T-cell (primary cell): ENCODE measurements around the gene RAET1G. TPM values are rescaled to one million over a fixed set of nuclear protein-coding genes. Genes with fewer than 3 reads are reported as not detected.
"Not testable (repeated sequence)": the region's sequence is repeated elsewhere in the genome, so short reads cannot be mapped to it uniquely, and the experiment has no call there.

Experiments used
- ATAC-seq, 4 experiments: fragments of 200-7000 bp in 3 of 4; fragments of 150-1000 bp in 1 of 4; cut with Tn5 transposase; replicated peaks in 1 of 4; 1 replicate in 3 of 4; 2 replicates in 1 of 4; pipeline ENCODE4 v1.10.0; 2021; ENCODE audit warnings: moderate library complexity in 3 of 4, mild to moderate bottlenecking in 2 of 4, moderate number of reproducible peaks in 1 of 4
- CTCF ChIA-PET, 2 donors: fragments of 300-600 bp; sonication (Branson Sonifier 250); formaldehyde crosslinking; loops; one replicate each; lab custom pipeline; 2022; ENCODE audit warnings: antibody characterized with exemption in 2 of 2; lab: Charles Lee
- POLR2A ChIA-PET, 2 donors: fragments of 300-600 bp; sonication (Branson Sonifier 250); formaldehyde crosslinking; loops; one replicate each; lab custom pipeline; 2022; ENCODE audit warnings: antibody characterized with exemption in 2 of 2; lab: Charles Lee
- DNase-seq, 35 experiments: peaks; one replicate each; pipeline versions ENCODE4 v3.0.0 to v3.0.0-alpha.2; 2013 to 2023
- H3K27ac ChIP-seq: one replicate; pipeline ENCODE4 v1.5.1; 2013; ENCODE audit warnings: low read length
- H3K27me3 ChIP-seq, 2 experiments: replicated peaks in 1 of 2; 1 replicate in 1 of 2; 2 replicates in 1 of 2; pipeline versions ENCODE4 v1.6.1 to v1.7.0; 2013; ENCODE audit warnings: low read length in 1 of 2, mixed read lengths in 1 of 2; ENCODE audit not compliant: control insufficient read depth in 2 of 2, insufficient read depth in 2 of 2; ENCODE audit errors: extremely low read depth in 1 of 2
- H3K36me3 ChIP-seq, 2 donors: 1 replicate in 1 of 2; 2 replicates in 1 of 2; pipeline versions ENCODE4 v1.6.1 to v1.7.0; 2013; ENCODE audit warnings: low read length in 1 of 2; ENCODE audit not compliant: control insufficient read depth in 2 of 2, insufficient read depth in 1 of 2; ENCODE audit errors: extremely low read depth in 1 of 2
- H3K4me1 ChIP-seq, 2 experiments: 1 replicate in 1 of 2; 2 replicates in 1 of 2; pipeline versions ENCODE4 v1.6.1 to v1.7.0; 2013; ENCODE audit warnings: low read length in 2 of 2, mixed read lengths in 1 of 2; ENCODE audit not compliant: insufficient read depth in 2 of 2, control insufficient read depth in 1 of 2; ENCODE audit errors: extremely low read depth in 1 of 2
- H3K4me3 ChIP-seq, 2 donors: 1 replicate in 1 of 2; 2 replicates in 1 of 2; pipeline versions ENCODE4 v1.5.1 to v1.7.0; 2013; ENCODE audit warnings: mild to moderate bottlenecking in 2 of 2, low read length in 1 of 2, moderate library complexity in 1 of 2; ENCODE audit not compliant: control insufficient read depth in 1 of 2; ENCODE audit errors: extremely low read depth in 1 of 2
- H3K9me3 ChIP-seq: 2 replicates; pipeline ENCODE4 v1.7.0; 2013
- H3K27ac Mint-ChIP-seq, 2 donors: one replicate each; pipeline ENCODE4 v1.8.0; 2020 to 2021; ENCODE audit warnings: mild to moderate bottlenecking in 2 of 2, mixed read lengths in 2 of 2
- H3K27me3 Mint-ChIP-seq, 2 donors: one replicate each; pipeline ENCODE4 v1.8.0; 2021 to 2022; ENCODE audit warnings: mixed read lengths in 2 of 2
- H3K36me3 Mint-ChIP-seq: one replicate; pipeline ENCODE4 v1.8.0; 2021; ENCODE audit warnings: mixed read lengths
- H3K4me1 Mint-ChIP-seq, 3 donors: one replicate each; pipeline ENCODE4 v1.8.0; 2020 to 2022; ENCODE audit warnings: mixed read lengths in 3 of 3, mild to moderate bottlenecking in 1 of 3
- H3K4me3 Mint-ChIP-seq, 3 donors: one replicate each; pipeline ENCODE4 v1.8.0; 2020 to 2022; ENCODE audit warnings: mild to moderate bottlenecking in 3 of 3, mixed read lengths in 3 of 3, moderate library complexity in 3 of 3
- H3K9me3 Mint-ChIP-seq, 3 donors: one replicate each; pipeline ENCODE4 v1.8.0; 2020 to 2022; ENCODE audit warnings: mixed read lengths in 3 of 3
- WGBS: methylation state at CpG from one replicate; pipeline ENCODE4 v1.1.5; 2013; ENCODE audit warnings: missing lambda C conversion rate; ENCODE audit not compliant: insufficient coverage; 5-methylcytosine and 5-hydroxymethylcytosine counted together
- total RNA-seq, 35 experiments: library from RNA in 6 of 35; stranded (reverse) in 6 of 35; fragments of 120-200 nt in 1 of 35; gene quantifications; one replicate each; pipeline versions ENCODE4 v1.2.1 to v1.2.4 and lab custom pipeline; 2013 to 2026

The RAET1G gene
- total RNA-seq, 5 donors from 2014 or later (not counting 1 experiment from before 2014, with no cell fraction given), result not detected

DNA sequence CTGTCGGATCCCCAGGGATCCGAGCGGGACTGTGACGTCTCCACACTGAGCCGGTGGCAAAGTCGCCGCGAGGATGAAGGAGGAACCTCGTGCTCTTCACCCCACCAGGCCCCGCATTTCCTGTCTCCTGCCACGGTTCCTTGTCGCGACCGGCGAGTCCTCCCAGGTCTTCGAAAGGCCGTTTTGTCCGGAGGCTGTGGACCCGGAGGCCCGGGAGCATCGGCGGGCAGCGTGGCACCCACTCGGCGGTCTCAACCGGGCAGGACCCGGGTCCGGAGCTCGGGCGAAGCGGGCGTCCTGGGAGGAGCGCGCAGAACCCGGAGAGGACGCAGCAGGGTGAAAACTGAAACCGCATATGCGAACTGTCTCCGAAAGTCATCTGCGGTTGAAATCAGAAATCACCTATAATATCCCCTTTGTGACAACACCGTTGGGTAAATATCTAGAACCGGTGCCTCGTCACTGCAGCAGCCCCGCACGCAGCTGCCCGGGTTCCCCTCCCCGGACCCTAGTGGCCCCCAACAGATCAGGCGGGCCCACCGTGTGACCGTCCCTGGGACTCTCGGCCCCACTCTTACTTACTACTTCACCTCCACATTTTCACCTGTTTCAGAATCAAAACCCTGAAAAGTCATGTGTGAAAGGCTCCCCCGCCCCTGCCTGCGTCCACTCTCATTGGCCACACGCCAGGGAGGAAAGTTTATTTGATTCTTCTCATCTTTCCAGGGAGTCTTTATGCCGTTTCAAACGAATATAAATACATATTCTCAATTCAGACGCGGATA is 15.8 kb upstream of the RAET1G start:
- Histone ChIP-seq H3K4me1 (peaks cover 0 to 42% of the 10 kb centered on the region in 2 experiments), H3K36me3 (no peaks in the 10 kb centered on the region), H3K27me3 (peaks cover 23 to 75% of the 10 kb centered on the region in 2 experiments), H3K9me3 (no peaks in the 10 kb centered on the region), H3K27ac (no peak overlapping the region), H3K4me3 (peak overlapping the region; percentile 45 to 62)
- ATAC-seq (peak in 1 of 4 experiments; percentile 53), DNase-seq (peak in 31 of 35 experiments; percentile 27 to 88 (median 46))
- ChIA-PET CTCF (no interaction called here), POLR2A (no interaction called here)
- Mint-ChIP-seq H3K27ac (peak overlapping the region in 1 of 2 donors; percentile 80), H3K4me3 (peak overlapping the region; percentile 70 to 91 (median 76)), H3K4me1 (peaks cover 31 to 50% (median 38%) of the 10 kb centered on the region in 3 donors), H3K9me3 (no peaks in the 10 kb centered on the region), H3K27me3 (peaks cover 55 to 71% of the 10 kb centered on the region in 2 donors), H3K36me3 (no peaks in the 10 kb centered on the region)
- under 1% methylated on average over 56 of the region's 58 CpGs for WGBS

DNA sequence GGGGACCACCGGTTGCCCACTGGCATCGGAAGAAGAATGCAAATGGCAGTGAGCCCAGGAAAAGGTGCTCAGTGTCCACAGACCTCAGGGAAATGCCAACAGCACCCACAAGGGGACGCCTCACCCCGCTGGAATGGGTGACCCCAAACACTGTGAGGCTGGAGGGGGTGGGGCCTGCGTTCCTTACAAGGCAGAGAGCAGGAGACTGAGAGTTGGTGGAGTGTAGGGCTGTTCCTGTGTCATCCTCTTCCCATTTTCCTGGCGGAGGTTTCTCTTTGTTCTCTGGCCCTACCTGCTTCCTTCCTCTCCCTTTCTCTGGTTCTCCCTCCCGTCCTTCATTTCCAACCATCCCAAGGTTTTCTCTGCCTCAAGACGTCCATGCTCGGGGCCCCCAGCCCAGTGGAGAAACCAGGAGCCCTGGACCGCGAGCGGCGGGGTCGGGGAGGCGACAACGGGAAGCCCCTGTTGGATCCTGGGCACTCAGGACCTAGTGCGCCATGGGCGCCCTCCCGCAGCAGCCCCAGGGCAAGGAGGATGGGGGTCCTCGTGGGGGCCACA is 15.2 kb upstream of the RAET1G start:
- H3K27ac Mint-ChIP-seq, DNase-seq, H3K36me3 Mint-ChIP-seq, ATAC-seq, H3K9me3 ChIP-seq, H3K27ac ChIP-seq, H3K36me3 ChIP-seq, CTCF ChIA-PET, POLR2A ChIA-PET, H3K9me3 Mint-ChIP-seq: not testable (repeated sequence)
- Histone ChIP-seq H3K4me1 (peaks cover 0 to 42% of the 10 kb centered on the region in 2 experiments), H3K27me3 (peaks cover 23 to 81% of the 10 kb centered on the region in 2 experiments), H3K4me3 (peak overlapping the region; percentile 45 to 62)
- peak overlapping the region; percentile 70 to 91 (median 76) for H3K4me3 Mint-ChIP-seq
- H3K27me3 Mint-ChIP-seq, result peaks cover 61 to 76% of the 10 kb centered on the region in 2 donors
- peaks cover 31 to 49% (median 38%) of the 10 kb centered on the region in 3 donors for H3K4me1 Mint-ChIP-seq
- WGBS, result 1% methylated on average over 15 of the region's 20 CpGs

DNA sequence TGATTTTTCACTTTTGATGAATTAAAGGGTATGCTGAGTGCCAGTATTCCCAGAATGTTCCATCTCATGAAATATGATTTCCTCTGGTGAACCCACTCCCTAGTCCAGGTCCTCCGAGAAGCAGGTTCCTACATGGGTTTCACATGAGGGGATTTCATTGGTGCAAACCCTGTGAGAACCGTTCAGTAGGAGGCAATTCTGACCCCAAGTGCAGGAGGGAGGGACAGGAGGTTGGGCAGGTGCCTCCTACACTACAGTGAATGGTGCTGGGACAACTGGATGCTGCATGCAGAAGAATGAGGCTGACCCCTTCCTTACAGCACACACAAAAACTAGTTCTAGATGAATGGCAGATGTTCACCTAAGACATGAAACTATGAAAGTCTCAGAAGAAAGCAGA is 13.8 kb upstream of the RAET1G start:
- Histone ChIP-seq H3K36me3 (no peaks in the 10 kb centered on the region), H3K4me1 (peaks cover 0 to 35% of the 10 kb centered on the region in 2 experiments), H3K4me3 (no peak overlapping the region), H3K27ac (no peak overlapping the region), H3K27me3 (peaks cover 25 to 80% of the 10 kb centered on the region in 2 experiments), H3K9me3 (no peaks in the 10 kb centered on the region)
- ATAC-seq (no peak), DNase-seq (no peak)
- CTCF ChIA-PET, result no interaction called here
- H3K27ac Mint-ChIP-seq, result no peak overlapping the region
- H3K4me1 Mint-ChIP-seq, result peaks cover 26 to 40% (median 31%) of the 10 kb centered on the region in 3 donors
- no peaks in the 10 kb centered on the region for H3K36me3 Mint-ChIP-seq
- H3K4me3 Mint-ChIP-seq, result no peak overlapping the region
- peaks cover 67 to 83% of the 10 kb centered on the region in 2 donors for H3K27me3 Mint-ChIP-seq
- POLR2A ChIA-PET, result no interaction called here
- H3K9me3 Mint-ChIP-seq, result no peaks in the 10 kb centered on the region
- WGBS, result no CpG with 5 or more reads among the region's 2 CpGs

DNA sequence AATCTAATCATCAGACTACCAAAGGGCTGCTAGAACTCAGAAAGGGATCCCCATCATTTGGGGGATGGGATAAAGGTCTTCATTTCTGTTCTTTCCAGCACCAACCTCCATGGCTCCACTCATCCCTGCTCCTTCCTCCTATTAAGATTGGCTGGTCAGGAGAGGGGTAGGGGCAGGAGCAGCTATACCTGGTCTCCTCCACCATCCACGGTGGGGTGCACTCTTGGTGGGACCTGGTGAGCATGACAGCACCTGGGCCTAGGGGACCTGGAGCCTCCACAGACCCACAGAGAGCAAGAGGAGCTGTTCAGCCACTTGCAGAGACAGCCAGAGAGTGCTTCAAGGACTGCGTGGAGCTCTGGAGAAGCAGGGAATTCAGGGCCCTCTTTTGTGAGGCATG is 12.7 kb upstream of the RAET1G start:
- no peak overlapping the region for H3K27ac Mint-ChIP-seq
- ChIA-PET POLR2A (interaction anchor here (0.7 to 1.4 kb wide), 2 partner anchors 81 to 366 kb away, joined by 3 to 7 read pairs; no protein-coding TSS in a partner anchor), CTCF (interaction anchor here (0.7 to 2.3 kb wide), 4 partner anchors 71 to 152 kb away, joined by 3 to 16 read pairs (median 3); no protein-coding TSS in a partner anchor)
- Histone ChIP-seq H3K4me1 (peaks cover 0 to 26% of the 10 kb centered on the region in 2 experiments), H3K27me3 (peaks cover 24 to 71% of the 10 kb centered on the region in 2 experiments), H3K4me3 (no peak overlapping the region), H3K9me3 (no peaks in the 10 kb centered on the region), H3K27ac (no peak overlapping the region), H3K36me3 (no peaks in the 10 kb centered on the region)
- peaks cover 18 to 32% (median 27%) of the 10 kb centered on the region in 3 donors for H3K4me1 Mint-ChIP-seq
- H3K27me3 Mint-ChIP-seq, result peaks cover 77 to 90% of the 10 kb centered on the region in 2 donors
- DNase-seq, result no peak
- no peaks in the 10 kb centered on the region for H3K9me3 Mint-ChIP-seq
- H3K36me3 Mint-ChIP-seq, result no peaks in the 10 kb centered on the region
- no peak overlapping the region for H3K4me3 Mint-ChIP-seq
- no CpG with 5 or more reads among the region's 2 CpGs for WGBS
- no peak for ATAC-seq

DNA sequence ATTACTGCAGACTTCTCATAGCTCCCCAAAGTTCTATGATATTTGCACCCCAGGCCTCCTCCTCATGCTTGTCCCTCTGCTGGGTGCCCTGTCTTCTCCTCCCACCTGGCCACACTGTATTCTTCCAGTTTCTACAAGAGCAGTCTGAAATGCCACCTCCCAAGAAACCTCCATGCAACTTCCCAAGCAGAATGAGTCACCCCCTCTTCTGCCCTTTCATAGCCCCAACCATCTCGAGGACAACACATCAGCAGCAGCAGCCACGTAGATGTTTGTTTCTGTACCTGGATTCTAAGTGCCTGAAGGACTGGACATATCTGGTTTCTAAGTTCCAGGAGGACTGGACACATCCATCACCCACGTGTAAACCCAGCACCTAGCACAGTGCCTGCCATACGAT is 12.3 kb upstream of the RAET1G start:
- POLR2A ChIA-PET, result interaction anchor here (0.7 to 1.4 kb wide), 2 partner anchors 81 to 365 kb away, joined by 3 to 7 read pairs; no protein-coding TSS in a partner anchor

More for the DNA sequence above, 12.3 kb upstream of the RAET1G start:
- DNase-seq, result no peak
- H3K27ac Mint-ChIP-seq, result no peak overlapping the region
- WGBS, result 40% methylated on average over 1 of the region's 4 CpGs
- H3K27me3 Mint-ChIP-seq, result peaks cover 79 to 91% of the 10 kb centered on the region in 2 donors
- H3K4me3 Mint-ChIP-seq, result no peak overlapping the region
- Histone ChIP-seq H3K36me3 (no peaks in the 10 kb centered on the region), H3K27me3 (peaks cover 20 to 67% of the 10 kb centered on the region in 2 experiments), H3K27ac (no peak overlapping the region), H3K9me3 (no peaks in the 10 kb centered on the region), H3K4me1 (peaks cover 0 to 23% of the 10 kb centered on the region in 2 experiments), H3K4me3 (no peak overlapping the region)
- H3K9me3 Mint-ChIP-seq, result no peaks in the 10 kb centered on the region
- no peak for ATAC-seq
- CTCF ChIA-PET, result interaction anchor here (0.7 to 2.3 kb wide), 3 partner anchors 82 to 152 kb away, joined by 3 to 16 read pairs (median 3); no protein-coding TSS in a partner anchor
- H3K4me1 Mint-ChIP-seq, result peaks cover 15 to 27% (median 25%) of the 10 kb centered on the region in 3 donors
- no peaks in the 10 kb centered on the region for H3K36me3 Mint-ChIP-seq
